Uterus (tissue), 4 donors: ENCODE data around the gene CADPS2. TPM values are rescaled to one million over a fixed set of nuclear protein-coding genes. Genes with fewer than 3 reads are reported as not detected.
A peak's percentile ranks its signal among the peaks of the same experiment; 100 is the strongest.

Experiments used
- DNase-seq, 2 donors: peaks; one replicate each; pipeline ENCODE4 v3.0.0-alpha.2; 2019 to 2020
- H3K27ac ChIP-seq, 2 donors: fragments of 200-600 bp; sonication (generic); 1 replicate in 1 of 2; 2 replicates in 1 of 2; pipeline ENCODE4 v1.5.1; 2016 to 2018
- H3K27me3 ChIP-seq, 2 donors: fragments of 200-600 bp; sonication (generic); one replicate each; pipeline ENCODE4 v1.5.1; 2018 to 2019; ENCODE audit warnings: control low read depth in 1 of 2
- H3K36me3 ChIP-seq, 2 donors: fragments of 200-600 bp; sonication (generic); one replicate each; pipeline ENCODE4 v1.5.1; 2019; ENCODE audit warnings: control low read depth in 1 of 2
- H3K4me1 ChIP-seq, 2 donors: fragments of 200-600 bp; sonication (generic); one replicate each; pipeline ENCODE4 v1.5.1; 2018 to 2019; ENCODE audit warnings: control low read depth in 1 of 2
- H3K4me3 ChIP-seq, 2 donors: fragments of 200-600 bp; sonication (generic); 1 replicate in 1 of 2; 2 replicates in 1 of 2; pipeline ENCODE4 v1.5.1; 2018 to 2019; ENCODE audit warnings: mild to moderate bottlenecking in 1 of 2
- H3K9me3 ChIP-seq, 2 donors: fragments of 200-600 bp; sonication (generic); one replicate each; pipeline ENCODE4 v1.5.1; 2019; ENCODE audit warnings: control low read depth in 1 of 2
- POLR2A ChIP-seq, 2 donors: fragments of 450-650 bp; IDR thresholded peaks; one replicate each; pipeline ENCODE4 v1.6.1; 2016; ENCODE audit warnings: antibody characterized with exemption in 2 of 2, mild to moderate bottlenecking in 1 of 2, moderate library complexity in 1 of 2
- intact Hi-C: fragments of 100-400 bp; cut with DNase I; formaldehyde crosslinking; loops from one replicate; pipeline ENCODE4 v1.15.1; 2023; ENCODE audit warnings: low total_unique reads
- total RNA-seq, 4 donors: library from RNA; depleted of rRNA in 3 of 4; stranded (reverse); fragments of >200 nt in 3 of 4; gene quantifications; one replicate each; pipeline versions ENCODE4 v1.1.0 to v1.2.4, GENCODE V29; 2014 to 2023
- TF ChIP-seq, protein P1 (sequence below), 4 experiments: fragments of 200-600 bp in 2 of 4; fragments of 450-650 bp in 2 of 4; sonication (generic) in 2 of 4; IDR thresholded peaks; one replicate each; pipeline ENCODE4 v1.5.1; 2016 to 2019; ENCODE audit warnings: antibody characterized with exemption in 4 of 4, mild to moderate bottlenecking in 2 of 4, moderate library complexity in 1 of 4
- donor health status: DM: yes; HTN: yes; CAD: no.

CADPS2 gene
- total RNA-seq, 4 donors from 2014 or later: 11.5 to 119 (median 36.8) TPM

DNA sequence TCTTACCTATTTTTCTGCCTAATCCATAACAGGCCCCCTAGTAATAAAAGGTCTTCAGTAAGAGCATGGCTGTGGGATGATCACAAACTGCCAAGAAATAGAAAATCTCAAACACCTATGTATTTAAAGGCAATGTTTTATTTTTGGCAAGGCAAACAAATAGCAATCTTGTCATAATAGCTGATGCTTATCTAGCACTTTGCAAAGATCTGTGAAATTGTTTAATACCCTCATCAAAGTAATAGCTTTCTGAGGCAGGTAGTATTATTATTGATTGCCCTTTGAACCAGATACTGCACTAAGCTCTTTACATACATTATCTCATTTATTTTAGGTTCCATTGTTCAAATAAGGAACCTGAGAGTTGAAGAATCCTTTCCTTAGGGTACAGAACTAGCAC, 1.6 kb upstream of the CADPS2 start:
- Histone ChIP-seq H3K9me3 (no peaks in the 10 kb centered on the region), H3K4me3 (no peak overlapping the region), H3K4me1 (peaks cover 0 to 4% of the 10 kb centered on the region in 2 donors), H3K27me3 (no peaks in the 10 kb centered on the region), H3K27ac (peak overlapping the region; percentile 93 to 99), H3K36me3 (no peaks in the 10 kb centered on the region)
- DNase-seq: no peak
- TF ChIP-seq POLR2A (IDR thresholded peaks at IDR 0.05): no peak
- TF ChIP-seq, protein P1, sequence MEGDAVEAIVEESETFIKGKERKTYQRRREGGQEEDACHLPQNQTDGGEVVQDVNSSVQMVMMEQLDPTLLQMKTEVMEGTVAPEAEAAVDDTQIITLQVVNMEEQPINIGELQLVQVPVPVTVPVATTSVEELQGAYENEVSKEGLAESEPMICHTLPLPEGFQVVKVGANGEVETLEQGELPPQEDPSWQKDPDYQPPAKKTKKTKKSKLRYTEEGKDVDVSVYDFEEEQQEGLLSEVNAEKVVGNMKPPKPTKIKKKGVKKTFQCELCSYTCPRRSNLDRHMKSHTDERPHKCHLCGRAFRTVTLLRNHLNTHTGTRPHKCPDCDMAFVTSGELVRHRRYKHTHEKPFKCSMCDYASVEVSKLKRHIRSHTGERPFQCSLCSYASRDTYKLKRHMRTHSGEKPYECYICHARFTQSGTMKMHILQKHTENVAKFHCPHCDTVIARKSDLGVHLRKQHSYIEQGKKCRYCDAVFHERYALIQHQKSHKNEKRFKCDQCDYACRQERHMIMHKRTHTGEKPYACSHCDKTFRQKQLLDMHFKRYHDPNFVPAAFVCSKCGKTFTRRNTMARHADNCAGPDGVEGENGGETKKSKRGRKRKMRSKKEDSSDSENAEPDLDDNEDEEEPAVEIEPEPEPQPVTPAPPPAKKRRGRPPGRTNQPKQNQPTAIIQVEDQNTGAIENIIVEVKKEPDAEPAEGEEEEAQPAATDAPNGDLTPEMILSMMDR (IDR thresholded peaks at IDR 0.05): no peak
- intact Hi-C loops: no loop called here

GRCh38 chr7:122887198-122887597, 938 bp upstream of the CADPS2 start:
- intact Hi-C loops: no loop called here
- Histone ChIP-seq H3K9me3 (no peaks in the 10 kb centered on the region), H3K4me3 (peak overlapping the region; percentile 73 to 82), H3K27me3 (no peaks in the 10 kb centered on the region), H3K36me3 (no peaks in the 10 kb centered on the region), H3K27ac (peak overlapping the region; percentile 93 to 99), H3K4me1 (peaks cover 4% of the 10 kb centered on the region in 2 donors)
- TF ChIP-seq POLR2A (IDR thresholded peaks at IDR 0.05): peak in 1 of 2 donors; percentile 28
- TF ChIP-seq, protein P1 (IDR thresholded peaks at IDR 0.05): peak; percentile 24 to 31 (median 30)
- peak; percentile 64 to 71 for DNase-seq

- intact Hi-C loops: no loop called here
- Histone ChIP-seq H3K27me3 (no peaks in the 10 kb centered on the region), H3K4me3 (peak overlapping the region; percentile 73 to 82), H3K27ac (peak overlapping the region; percentile 93 to 99), H3K36me3 (no peaks in the 10 kb centered on the region), H3K9me3 (no peaks in the 10 kb centered on the region), H3K4me1 (peaks cover 4% of the 10 kb centered on the region in 2 donors)
- TF ChIP-seq POLR2A (IDR thresholded peaks at IDR 0.05): no peak
- TF ChIP-seq, protein P1 (IDR thresholded peaks at IDR 0.05): peak in 1 of 4 experiments; percentile 26
- DNase-seq: peak; percentile 36 to 41
These were observed 490 bp downstream of the CADPS2 start for GRCh38 chr7:122885583-122886356.

DNA sequence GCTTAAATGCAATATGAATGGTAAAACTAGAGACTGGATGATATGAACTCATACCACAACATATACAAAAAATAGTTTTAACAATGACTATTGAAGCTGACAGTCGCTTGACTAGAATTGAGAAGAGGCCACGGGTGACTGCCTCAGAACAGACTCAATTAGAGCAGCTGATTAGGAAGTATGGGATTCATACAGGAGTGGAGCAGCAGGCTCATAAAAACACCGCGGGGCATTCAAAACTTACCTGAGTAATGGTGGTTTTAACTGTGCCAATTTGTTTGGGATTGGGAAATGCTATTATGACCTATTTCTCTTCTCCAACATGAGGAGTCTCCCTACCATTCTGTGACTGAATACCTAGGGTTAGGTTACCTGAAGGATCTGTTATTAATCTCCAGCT, 2.1 kb downstream of the CADPS2 start:
- intact Hi-C loops: no loop called here
- TF ChIP-seq, protein P1 (IDR thresholded peaks at IDR 0.05): no peak
- TF ChIP-seq POLR2A (IDR thresholded peaks at IDR 0.05): no peak
- Histone ChIP-seq H3K27me3 (no peaks in the 10 kb centered on the region), H3K36me3 (no peaks in the 10 kb centered on the region), H3K4me3 (peak overlapping the region in 1 of 2 donors; percentile 82), H3K9me3 (no peaks in the 10 kb centered on the region), H3K27ac (peak overlapping the region; percentile 93 to 99), H3K4me1 (peaks cover 4% of the 10 kb centered on the region in 2 donors)
- no peak for DNase-seq

DNA sequence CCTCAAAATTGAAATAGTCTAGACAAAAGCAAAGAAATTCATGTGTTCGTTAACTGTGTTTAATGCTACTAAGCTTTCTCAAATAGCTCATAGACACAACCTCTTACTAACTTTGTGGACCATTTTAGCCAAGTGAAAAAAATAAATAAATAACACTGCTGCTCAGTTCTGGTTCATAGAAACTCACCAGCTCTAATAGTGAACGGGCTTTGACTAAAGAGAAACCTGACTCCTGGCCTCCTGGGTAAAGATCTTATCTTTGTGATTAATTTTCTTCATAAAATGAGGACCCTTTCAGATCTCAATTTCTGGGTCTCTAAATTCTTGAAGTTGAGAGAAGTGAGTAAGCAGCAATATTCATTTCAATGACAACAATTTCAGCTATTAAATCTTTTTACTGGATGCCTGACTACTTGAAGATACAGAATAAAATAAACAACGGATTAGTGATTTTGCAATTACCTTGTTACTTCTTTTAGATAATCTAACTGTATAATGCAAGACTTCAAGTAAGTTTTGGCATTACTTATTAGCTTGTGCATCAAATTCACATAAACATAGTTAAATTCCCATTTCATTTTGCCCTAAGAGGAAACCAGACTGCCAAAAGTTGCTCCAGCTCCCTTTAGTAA, 3.1 kb downstream of the CADPS2 start:
- TF ChIP-seq POLR2A (IDR thresholded peaks at IDR 0.05): no peak
- TF ChIP-seq, protein P1 (IDR thresholded peaks at IDR 0.05): no peak
- no peak overlapping the region for H3K4me3 ChIP-seq
- H3K27ac ChIP-seq: peak overlapping the region; percentile 42 to 99
- peaks cover 4% of the 10 kb centered on the region in 2 donors for H3K4me1 ChIP-seq
- H3K36me3 ChIP-seq: no peaks in the 10 kb centered on the region
- DNase-seq: no peak
- H3K27me3 ChIP-seq: no peaks in the 10 kb centered on the region
- H3K9me3 ChIP-seq: no peaks in the 10 kb centered on the region
- intact Hi-C loops: no loop called here
